GM20431 (cell line): ENCODE measurements around the gene ANKDD1B.

Experiments
- in situ Hi-C: fragments of 300-500 bp; cut with MseI, MboI; formaldehyde crosslinking; loops from one replicate; pipeline ENCODE4 v1.15.0; 2020; ENCODE audit warnings: low sequenced_read_pairs; ENCODE audit not compliant: unreplicated experiment

ANKDD1B gene

GRCh38 chr5:75656311-75657003 is 45.2 kb downstream of the ANKDD1B start:
- in situ Hi-C loops = no loop called here

- in situ Hi-C loops = no loop called here
These were observed 48.7 kb downstream of the ANKDD1B start for GRCh38 chr5:75659791-75660450.

- in situ Hi-C loops = no loop called here
These were observed 49.6 kb downstream of the ANKDD1B start for GRCh38 chr5:75660678-75661465.

GRCh38 chr5:75662061-75662460 is 50.8 kb downstream of the ANKDD1B start:
- in situ Hi-C loops = no loop called here

- in situ Hi-C loops = no loop called here
These were observed 52.5 kb downstream of the ANKDD1B start for GRCh38 chr5:75663579-75664284.

GRCh38 chr5:75664979-75665378 is 53.7 kb downstream of the ANKDD1B start:
- in situ Hi-C loops = no loop called here

- in situ Hi-C loops = no loop called here
These were observed 55.5 kb downstream of the ANKDD1B start for GRCh38 chr5:75666801-75667200.

- in situ Hi-C loops = no loop called here
These were observed 56.3 kb downstream of the ANKDD1B start for GRCh38 chr5:75667586-75667985.

- in situ Hi-C loops = no loop called here
These were observed 57.2 kb downstream of the ANKDD1B start for GRCh38 chr5:75668445-75668844.

- in situ Hi-C loops = no loop called here
These were observed 57.9 kb downstream of the ANKDD1B start for GRCh38 chr5:75668977-75669689.

- in situ Hi-C loops = no loop called here
These were observed 59.3 kb downstream of the ANKDD1B start for GRCh38 chr5:75670577-75670976.

GRCh38 chr5:75671506-75671905 is 60.3 kb downstream of the ANKDD1B start:
- in situ Hi-C loops = no loop called here

- in situ Hi-C loops = no loop called here
These were observed 61.4 kb downstream of the ANKDD1B start for GRCh38 chr5:75672616-75673015.

- in situ Hi-C loops = loop anchor here (25.0 kb wide), 2 partner anchors 313 to 438 kb away; partner anchors contain the start of gene ANKRD31
These were observed 64.5 kb downstream of the ANKDD1B start for GRCh38 chr5:75675783-75676182.

- in situ Hi-C loops = loop anchor here (25.0 kb wide), 2 partner anchors 315 to 440 kb away; partner anchors contain the start of gene ANKRD31
These were observed 66.4 kb downstream of the ANKDD1B start for GRCh38 chr5:75677607-75678006.

GRCh38 chr5:75678155-75678554 is 66.9 kb downstream of the ANKDD1B start:
- in situ Hi-C loops = loop anchor here (25.0 kb wide), 2 partner anchors 316 to 441 kb away; partner anchors contain the start of gene ANKRD31

GRCh38 chr5:75681125-75681830 is 70.0 kb downstream of the ANKDD1B start:
- in situ Hi-C loops = loop anchor here (25.0 kb wide), 2 partner anchors 319 to 444 kb away; partner anchors contain the start of gene ANKRD31

GRCh38 chr5:75685141-75685540 is 73.9 kb downstream of the ANKDD1B start:
- in situ Hi-C loops = loop anchor here (25.0 kb wide), 2 partner anchors 323 to 448 kb away; partner anchors contain the start of gene ANKRD31

GRCh38 chr5:75686480-75686879 is 75.2 kb downstream of the ANKDD1B start:
- in situ Hi-C loops = loop anchor here (25.0 kb wide), 2 partner anchors 324 to 449 kb away; partner anchors contain the start of gene ANKRD31
